Measurements from ENCODE around the gene LDLR.

The LDLR gene

DNA sequence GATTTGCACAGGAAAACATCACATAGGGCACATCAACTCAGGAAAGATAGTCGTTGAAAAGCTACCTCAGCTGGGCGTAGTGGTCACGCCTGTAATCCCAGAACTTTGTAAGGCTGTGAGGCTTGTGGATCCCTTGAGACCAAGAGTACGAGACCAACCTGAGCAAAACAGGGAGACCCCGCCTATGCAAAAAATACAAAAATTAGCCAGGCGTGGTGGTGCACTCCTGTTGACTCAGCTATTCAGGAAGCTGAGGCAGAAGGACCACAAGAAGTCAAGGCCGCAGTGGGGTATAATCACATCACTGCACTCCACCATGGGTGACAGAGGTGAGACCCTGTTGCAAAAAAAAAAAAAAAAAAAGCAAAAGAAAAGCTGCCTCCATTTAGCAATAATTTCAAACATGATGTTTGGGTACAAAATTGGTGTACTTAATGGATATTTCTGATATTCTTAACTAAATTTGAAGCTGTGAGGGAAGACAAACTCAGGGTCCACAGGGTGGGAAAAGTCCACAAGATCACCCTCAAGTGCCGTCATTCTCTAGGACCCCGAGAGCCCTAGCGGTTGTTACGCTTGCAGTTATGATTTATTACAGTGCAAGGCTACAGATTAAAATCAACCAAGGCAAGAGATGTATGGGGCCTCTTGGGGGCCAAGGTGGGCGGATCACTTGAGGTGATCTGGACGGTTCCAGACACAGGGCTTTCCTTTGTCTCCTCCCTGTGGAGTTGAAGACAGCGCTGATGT is 42.5 kb upstream of the LDLR start:
- DNase-seq, result no peak
- TF ChIP-seq, protein P1, sequence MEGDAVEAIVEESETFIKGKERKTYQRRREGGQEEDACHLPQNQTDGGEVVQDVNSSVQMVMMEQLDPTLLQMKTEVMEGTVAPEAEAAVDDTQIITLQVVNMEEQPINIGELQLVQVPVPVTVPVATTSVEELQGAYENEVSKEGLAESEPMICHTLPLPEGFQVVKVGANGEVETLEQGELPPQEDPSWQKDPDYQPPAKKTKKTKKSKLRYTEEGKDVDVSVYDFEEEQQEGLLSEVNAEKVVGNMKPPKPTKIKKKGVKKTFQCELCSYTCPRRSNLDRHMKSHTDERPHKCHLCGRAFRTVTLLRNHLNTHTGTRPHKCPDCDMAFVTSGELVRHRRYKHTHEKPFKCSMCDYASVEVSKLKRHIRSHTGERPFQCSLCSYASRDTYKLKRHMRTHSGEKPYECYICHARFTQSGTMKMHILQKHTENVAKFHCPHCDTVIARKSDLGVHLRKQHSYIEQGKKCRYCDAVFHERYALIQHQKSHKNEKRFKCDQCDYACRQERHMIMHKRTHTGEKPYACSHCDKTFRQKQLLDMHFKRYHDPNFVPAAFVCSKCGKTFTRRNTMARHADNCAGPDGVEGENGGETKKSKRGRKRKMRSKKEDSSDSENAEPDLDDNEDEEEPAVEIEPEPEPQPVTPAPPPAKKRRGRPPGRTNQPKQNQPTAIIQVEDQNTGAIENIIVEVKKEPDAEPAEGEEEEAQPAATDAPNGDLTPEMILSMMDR (IDR thresholded peaks at IDR 0.05; ENCODE audit: low read depth, low read length), result no peak
- H3K9me3 ChIP-seq (ENCODE audit: severe bottlenecking), result no peaks in the 10 kb centered on the region
- H3K4me3 ChIP-seq (ENCODE audit: low read depth, low read length), result no peak overlapping the region
- peaks cover 79% of the 10 kb centered on the region for H3K36me3 ChIP-seq
- no peak overlapping the region for H3K27ac ChIP-seq
- no peaks in the 10 kb centered on the region for H3K27me3 ChIP-seq (ENCODE audit: insufficient read depth, low read depth, severe bottlenecking)

DNA sequence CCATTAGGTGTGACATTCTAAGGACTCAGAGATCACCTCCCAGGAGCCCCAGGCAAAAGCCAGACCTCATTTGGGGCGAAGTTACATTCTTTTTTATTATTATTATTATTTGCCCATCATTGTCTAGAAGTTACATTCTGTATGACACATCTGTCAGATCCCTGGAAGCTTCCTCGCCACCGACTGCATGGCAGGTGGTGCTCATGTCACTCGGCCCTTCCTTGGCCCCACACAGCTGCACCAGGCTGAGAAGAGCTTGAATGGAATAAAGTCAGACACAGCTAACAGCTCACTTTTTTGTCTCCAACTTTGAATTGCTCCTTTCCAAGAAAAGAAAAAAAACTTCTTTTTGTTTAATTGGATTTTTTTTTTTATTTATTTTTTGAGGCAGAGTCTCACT is 41.4 kb upstream of the LDLR start:
- Histone ChIP-seq H3K27me3 (ENCODE audit: insufficient read depth, low read depth, severe bottlenecking) (no peaks in the 10 kb centered on the region), H3K27ac (no peak overlapping the region), H3K4me3 (ENCODE audit: low read depth, low read length) (no peak overlapping the region), H3K36me3 (peaks cover 79% of the 10 kb centered on the region), H3K9me3 (ENCODE audit: severe bottlenecking) (no peaks in the 10 kb centered on the region)
- no peak for DNase-seq
- TF ChIP-seq, protein P1 (IDR thresholded peaks at IDR 0.05; ENCODE audit: low read depth, low read length), result no peak

- TF ChIP-seq, protein P1 (IDR thresholded peaks at IDR 0.05; ENCODE audit: low read depth, low read length), result no peak
- Histone ChIP-seq H3K9me3 (ENCODE audit: severe bottlenecking) (no peaks in the 10 kb centered on the region), H3K27me3 (ENCODE audit: insufficient read depth, low read depth, severe bottlenecking) (no peaks in the 10 kb centered on the region), H3K27ac (no peak overlapping the region), H3K36me3 (peaks cover 77% of the 10 kb centered on the region), H3K4me3 (ENCODE audit: low read depth, low read length) (no peak overlapping the region)
- DNase-seq, result no peak
Measured at GRCh38 chr19:11050323-11051114, 38.7 kb upstream of the LDLR start.

GRCh38 chr19:11053817-11054195 is 35.5 kb upstream of the LDLR start:
- Histone ChIP-seq H3K36me3 (peaks cover 81% of the 10 kb centered on the region), H3K9me3 (ENCODE audit: severe bottlenecking) (no peaks in the 10 kb centered on the region), H3K4me3 (ENCODE audit: low read depth, low read length) (no peak overlapping the region), H3K27me3 (ENCODE audit: insufficient read depth, low read depth, severe bottlenecking) (no peaks in the 10 kb centered on the region), H3K27ac (no peak overlapping the region)
- no peak for DNase-seq
- TF ChIP-seq, protein P1 (IDR thresholded peaks at IDR 0.05; ENCODE audit: low read depth, low read length), result no peak

GRCh38 chr19:11054200-11054599 is 35.1 kb upstream of the LDLR start:
- TF ChIP-seq, protein P1 (IDR thresholded peaks at IDR 0.05; ENCODE audit: low read depth, low read length), result no peak

More at GRCh38 chr19:11054200-11054599, 35.1 kb upstream of the LDLR start:
- Histone ChIP-seq H3K36me3 (peaks cover 80% of the 10 kb centered on the region), H3K27ac (no peak overlapping the region), H3K9me3 (ENCODE audit: severe bottlenecking) (no peaks in the 10 kb centered on the region), H3K4me3 (ENCODE audit: low read depth, low read length) (no peak overlapping the region), H3K27me3 (ENCODE audit: insufficient read depth, low read depth, severe bottlenecking) (no peaks in the 10 kb centered on the region)
- DNase-seq, result no peak
